Vagina (tissue), 2 donors: ENCODE results near the gene DDO.

ENCODE experiments used
- CTCF ChIP-seq, 3 experiments: fragments of 450-650 bp in 2 of 3; fragments of 200-600 bp in 1 of 3; sonication (generic) in 1 of 3; IDR thresholded peaks; one replicate each; pipeline ENCODE4 v1.5.1; 2017 to 2019; ENCODE audit warnings: antibody characterized with exemption in 3 of 3, mild to moderate bottlenecking in 2 of 3, moderate library complexity in 2 of 3
- POLR2A ChIP-seq, 2 donors: fragments of 450-650 bp; IDR thresholded peaks; one replicate each; pipeline ENCODE4 v1.6.1; 2017; ENCODE audit warnings: antibody characterized with exemption in 2 of 2, mild to moderate bottlenecking in 2 of 2, moderate library complexity in 2 of 2
- POLR2AphosphoS5 ChIP-seq, 2 donors: sonication (generic); formaldehyde crosslinking; IDR thresholded peaks; one replicate each; pipeline ENCODE4 v1.9.0; 2017; ENCODE audit warnings: antibody characterized with exemption in 2 of 2, mild to moderate bottlenecking in 2 of 2, low read depth in 1 of 2; ENCODE audit not compliant: insufficient read depth in 1 of 2

DNA sequence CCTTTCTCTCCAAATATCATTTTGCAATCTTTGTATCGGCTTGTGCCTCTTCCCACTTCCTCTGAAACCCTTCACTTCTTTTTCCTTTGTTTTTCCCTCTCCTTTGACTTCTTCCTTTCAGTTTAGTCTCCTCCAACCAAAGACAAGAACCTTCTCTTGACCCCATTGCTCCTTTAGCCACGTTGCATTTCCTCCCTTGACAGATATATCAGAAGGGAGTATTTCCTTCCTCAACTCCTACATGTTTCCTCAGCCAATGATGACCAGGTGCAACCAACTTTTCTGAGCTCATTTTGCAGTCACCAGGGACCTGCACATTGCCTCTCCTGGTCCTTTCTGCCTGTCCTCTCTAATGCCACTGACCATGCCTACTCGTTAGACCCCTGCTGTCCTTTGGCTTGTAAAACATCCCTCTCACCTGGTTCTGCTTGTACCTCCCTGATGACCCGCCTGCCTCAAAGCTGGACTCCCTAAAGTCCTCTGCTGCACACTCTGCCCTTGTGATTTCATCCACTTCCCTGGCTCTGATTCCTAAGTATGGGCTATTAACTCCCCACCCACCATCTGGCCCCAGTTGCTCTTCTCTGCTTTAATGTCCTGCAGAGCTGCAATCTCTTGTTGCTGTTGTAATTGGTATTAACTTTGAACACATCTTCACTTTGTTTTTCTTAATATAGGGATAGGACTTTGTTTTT is 33.6 kb upstream of the DDO start:
- TF ChIP-seq CTCF (IDR thresholded peaks at IDR 0.05) (no peak), POLR2A (IDR thresholded peaks at IDR 0.05) (no peak), POLR2AphosphoS5 (IDR thresholded peaks at IDR 0.05; ENCODE audit: insufficient read depth in 1 of 2, low read depth in 1 of 2) (no peak)
